Ovary (tissue), 3 donors: ENCODE data around the gene CYP2U1.

Experiments used
- POLR2A ChIP-seq: fragments of 450-650 bp; IDR thresholded peaks from one replicate; pipeline ENCODE4 v1.6.1; 2017; ENCODE audit warnings: antibody characterized with exemption, mild to moderate bottlenecking, moderate library complexity
- TF ChIP-seq, protein P1 (sequence below), 3 donors: fragments of 450-650 bp in 2 of 3; fragments of 200-600 bp in 1 of 3; IDR thresholded peaks; one replicate each; pipeline versions ENCODE4 v1.5.1 to v1.8.0; 2016 to 2022; ENCODE audit warnings: antibody characterized with exemption in 3 of 3, mild to moderate bottlenecking in 1 of 3
- donor health status: DM: no; HTN: no; CAD: no.

- TF ChIP-seq, protein P1, sequence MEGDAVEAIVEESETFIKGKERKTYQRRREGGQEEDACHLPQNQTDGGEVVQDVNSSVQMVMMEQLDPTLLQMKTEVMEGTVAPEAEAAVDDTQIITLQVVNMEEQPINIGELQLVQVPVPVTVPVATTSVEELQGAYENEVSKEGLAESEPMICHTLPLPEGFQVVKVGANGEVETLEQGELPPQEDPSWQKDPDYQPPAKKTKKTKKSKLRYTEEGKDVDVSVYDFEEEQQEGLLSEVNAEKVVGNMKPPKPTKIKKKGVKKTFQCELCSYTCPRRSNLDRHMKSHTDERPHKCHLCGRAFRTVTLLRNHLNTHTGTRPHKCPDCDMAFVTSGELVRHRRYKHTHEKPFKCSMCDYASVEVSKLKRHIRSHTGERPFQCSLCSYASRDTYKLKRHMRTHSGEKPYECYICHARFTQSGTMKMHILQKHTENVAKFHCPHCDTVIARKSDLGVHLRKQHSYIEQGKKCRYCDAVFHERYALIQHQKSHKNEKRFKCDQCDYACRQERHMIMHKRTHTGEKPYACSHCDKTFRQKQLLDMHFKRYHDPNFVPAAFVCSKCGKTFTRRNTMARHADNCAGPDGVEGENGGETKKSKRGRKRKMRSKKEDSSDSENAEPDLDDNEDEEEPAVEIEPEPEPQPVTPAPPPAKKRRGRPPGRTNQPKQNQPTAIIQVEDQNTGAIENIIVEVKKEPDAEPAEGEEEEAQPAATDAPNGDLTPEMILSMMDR (IDR thresholded peaks at IDR 0.05), result no peak
- TF ChIP-seq POLR2A, result no peak
These were observed 43.2 kb downstream of the CYP2U1 start for GRCh38 chr4:107974523-107974922.
